HEK293 (cell line): ENCODE results near the gene MAP1S.

Experiments
- EGR2 ChIP-seq: fragments of 450-650 bp; formaldehyde crosslinking; IDR thresholded peaks from 2 replicates; pipeline ENCODE4 v1.5.1; 2016; ENCODE audit warnings: low read depth, missing biosample characterization, missing genetic modification characterization
- REPIN1 ChIP-seq: fragments of 450-650 bp; formaldehyde crosslinking; IDR thresholded peaks from 2 replicates; pipeline ENCODE4 v1.5.1; 2017; ENCODE audit warnings: missing biosample characterization, missing genetic modification characterization, low read depth
- TCF7L2 ChIP-seq: IDR thresholded peaks from 2 replicates; pipeline ENCODE4 v1.6.1; 2011; ENCODE audit warnings: low read depth, mild to moderate bottlenecking, inconsistent platforms, low read length, moderate library complexity, borderline replicate concordance
- ZNF16 ChIP-seq: fragments of 450-650 bp; formaldehyde crosslinking; IDR thresholded peaks from 2 replicates; pipeline ENCODE4 v1.5.1; 2016; ENCODE audit warnings: low read depth, missing biosample characterization, missing genetic modification characterization
- ZNF239 ChIP-seq: fragments of 450-650 bp; formaldehyde crosslinking; IDR thresholded peaks from 2 replicates; pipeline ENCODE4 v1.5.1; 2016; ENCODE audit warnings: missing biosample characterization, missing genetic modification characterization
- ZNF292 ChIP-seq: fragments of 450-650 bp; formaldehyde crosslinking; IDR thresholded peaks from 2 replicates; pipeline ENCODE4 v1.5.1; 2016; ENCODE audit warnings: low read depth, missing biosample characterization, missing genetic modification characterization, borderline replicate concordance
- ZNF571 ChIP-seq: fragments of 450-650 bp; formaldehyde crosslinking; IDR thresholded peaks from 2 replicates; pipeline ENCODE4 v1.5.0; 2017; ENCODE audit warnings: missing biosample characterization, missing genetic modification characterization
- ZNF629 ChIP-seq: fragments of 450-650 bp; formaldehyde crosslinking; IDR thresholded peaks from 2 replicates; pipeline ENCODE4 v1.5.1; 2017; ENCODE audit warnings: missing biosample characterization, missing genetic modification characterization
- ZNF777 ChIP-seq: fragments of 450-650 bp; formaldehyde crosslinking; IDR thresholded peaks from 2 replicates; pipeline ENCODE4 v1.5.1; 2017; ENCODE audit warnings: missing biosample characterization, missing genetic modification characterization, borderline replicate concordance
- ZXDB ChIP-seq: fragments of 450-650 bp; formaldehyde crosslinking; IDR thresholded peaks from 2 replicates; pipeline ENCODE4 v1.5.1; 2016; ENCODE audit warnings: missing biosample characterization, missing genetic modification characterization
- TF ChIP-seq, protein P1 (sequence below): fragments of 450-650 bp; formaldehyde crosslinking; IDR thresholded peaks from 2 replicates; pipeline ENCODE4 v1.5.1; 2016; ENCODE audit warnings: missing biosample characterization, missing genetic modification characterization
- TF ChIP-seq, protein P2 (sequence below): fragments of 450-650 bp; formaldehyde crosslinking; IDR thresholded peaks from 2 replicates; pipeline ENCODE4 v1.5.1; 2016; ENCODE audit warnings: missing biosample characterization, missing genetic modification characterization

GRCh38 chr19:17718550-17718946 lies 732 bp upstream of the MAP1S start:
- TF ChIP-seq ZNF777 (tag by site-specific recombination) (no peak), ZNF571 (no peak), ZNF292 (tag by site-specific recombination) (no peak), ZXDB (tag by site-specific recombination) (no peak), EGR2 (tag by site-specific recombination) (no peak), ZNF239 (tag by site-specific recombination) (no peak), ZNF629 (tag by site-specific recombination) (no peak), TCF7L2 (no peak), REPIN1 (tag by site-specific recombination) (no peak), ZNF16 (tag by site-specific recombination) (no peak)
- TF ChIP-seq, protein P1, sequence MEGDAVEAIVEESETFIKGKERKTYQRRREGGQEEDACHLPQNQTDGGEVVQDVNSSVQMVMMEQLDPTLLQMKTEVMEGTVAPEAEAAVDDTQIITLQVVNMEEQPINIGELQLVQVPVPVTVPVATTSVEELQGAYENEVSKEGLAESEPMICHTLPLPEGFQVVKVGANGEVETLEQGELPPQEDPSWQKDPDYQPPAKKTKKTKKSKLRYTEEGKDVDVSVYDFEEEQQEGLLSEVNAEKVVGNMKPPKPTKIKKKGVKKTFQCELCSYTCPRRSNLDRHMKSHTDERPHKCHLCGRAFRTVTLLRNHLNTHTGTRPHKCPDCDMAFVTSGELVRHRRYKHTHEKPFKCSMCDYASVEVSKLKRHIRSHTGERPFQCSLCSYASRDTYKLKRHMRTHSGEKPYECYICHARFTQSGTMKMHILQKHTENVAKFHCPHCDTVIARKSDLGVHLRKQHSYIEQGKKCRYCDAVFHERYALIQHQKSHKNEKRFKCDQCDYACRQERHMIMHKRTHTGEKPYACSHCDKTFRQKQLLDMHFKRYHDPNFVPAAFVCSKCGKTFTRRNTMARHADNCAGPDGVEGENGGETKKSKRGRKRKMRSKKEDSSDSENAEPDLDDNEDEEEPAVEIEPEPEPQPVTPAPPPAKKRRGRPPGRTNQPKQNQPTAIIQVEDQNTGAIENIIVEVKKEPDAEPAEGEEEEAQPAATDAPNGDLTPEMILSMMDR (tag by site-specific recombination), result no peak
- TF ChIP-seq, protein P2, sequence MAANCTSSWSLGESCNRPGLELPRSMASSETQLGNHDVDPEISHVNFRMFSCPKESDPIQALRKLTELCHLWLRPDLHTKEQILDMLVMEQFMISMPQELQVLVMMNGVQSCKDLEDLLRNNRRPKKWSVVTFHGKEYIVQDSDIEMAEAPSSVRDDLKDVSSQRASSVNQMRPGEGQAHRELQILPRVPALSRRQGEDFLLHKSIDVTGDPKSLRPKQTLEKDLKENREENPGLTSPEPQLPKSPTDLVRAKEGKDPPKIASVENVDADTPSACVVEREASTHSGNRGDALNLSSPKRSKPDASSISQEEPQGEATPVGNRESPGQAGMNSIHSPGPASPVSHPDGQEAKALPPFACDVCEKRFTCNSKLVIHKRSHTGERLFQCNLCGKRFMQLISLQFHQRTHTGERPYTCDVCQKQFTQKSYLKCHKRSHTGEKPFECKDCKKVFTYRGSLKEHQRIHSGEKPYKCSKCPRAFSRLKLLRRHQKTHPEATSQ, result no peak
